Natural killer cell (primary cell): ENCODE results near the gene NDP. TPM values are rescaled to one million over a fixed set of nuclear protein-coding genes. Genes with fewer than 3 reads are reported as not detected.

Experiments used
- ATAC-seq, 3 donors: fragments of 150-1000 bp in 2 of 3; fragments of 200-7000 bp in 1 of 3; cut with Tn5 transposase; 1 replicate in 1 of 3; 2 replicates in 2 of 3; pipeline ENCODE4 v1.10.0; 2021; ENCODE audit warnings: mild to moderate bottlenecking in 2 of 3, moderate library complexity in 2 of 3
- DNase-seq, 2 donors: peaks; one replicate each; pipeline versions ENCODE4 v3.0.0 to v3.0.0-alpha.2; 2013 to 2021; ENCODE audit warnings: mixed read lengths in 1 of 2
- H3K27ac ChIP-seq: one replicate; pipeline ENCODE4 v1.5.1; 2013; ENCODE audit warnings: mild to moderate bottlenecking, low read length
- H3K27me3 ChIP-seq: one replicate; pipeline ENCODE4 v1.6.1; 2013; ENCODE audit warnings: low read length; ENCODE audit not compliant: control insufficient read depth, insufficient read depth
- H3K36me3 ChIP-seq: one replicate; pipeline ENCODE4 v1.6.1; 2013; ENCODE audit warnings: low read length; ENCODE audit not compliant: control insufficient read depth, insufficient read depth
- H3K4me1 ChIP-seq: one replicate; pipeline ENCODE4 v1.6.1; 2013; ENCODE audit warnings: low read length; ENCODE audit not compliant: control insufficient read depth, insufficient read depth
- H3K4me3 ChIP-seq: one replicate; pipeline ENCODE4 v1.5.1; 2013; ENCODE audit warnings: low read length
- H3K9me3 ChIP-seq: one replicate; pipeline ENCODE4 v1.6.1; 2013; ENCODE audit warnings: low read length; ENCODE audit not compliant: control insufficient read depth, insufficient read depth
- H3K27ac Mint-ChIP-seq, 2 donors: one replicate each; pipeline ENCODE4 v1.8.0; 2022; ENCODE audit warnings: mild to moderate bottlenecking in 2 of 2, mixed read lengths in 2 of 2, moderate library complexity in 1 of 2
- H3K27me3 Mint-ChIP-seq, 2 donors: one replicate each; pipeline ENCODE4 v1.8.0; 2022; ENCODE audit warnings: low read depth in 2 of 2, mixed read lengths in 2 of 2
- H3K36me3 Mint-ChIP-seq: one replicate; pipeline ENCODE4 v1.8.0; 2022; ENCODE audit warnings: mixed read lengths
- H3K4me1 Mint-ChIP-seq, 2 donors: one replicate each; pipeline ENCODE4 v1.8.0; 2022; ENCODE audit warnings: mixed read lengths in 2 of 2
- H3K4me3 Mint-ChIP-seq: one replicate; pipeline ENCODE4 v1.8.0; 2022; ENCODE audit warnings: mild to moderate bottlenecking, moderate library complexity, mixed read lengths
- H3K9me3 Mint-ChIP-seq, 2 donors: one replicate each; pipeline ENCODE4 v1.8.0; 2022; ENCODE audit warnings: mixed read lengths in 2 of 2
- CTCF ChIP-seq: fragments of 200-600 bp; IDR thresholded peaks from one replicate; pipeline ENCODE4 v1.8.0; 2022; ENCODE audit warnings: antibody characterized with exemption
- WGBS: methylation state at CpG from one replicate; pipeline ENCODE4 v1.1.7; 2013; ENCODE audit warnings: missing lambda C conversion rate; ENCODE audit not compliant: insufficient coverage; 5-methylcytosine and 5-hydroxymethylcytosine counted together
- intact Hi-C: fragments of 100-400 bp; cut with micrococcal nuclease; formaldehyde crosslinking; loops from one replicate; pipeline ENCODE4 v1.14.2; 2022
- total RNA-seq, 4 donors: library from RNA; stranded (reverse); fragments of 120-200 nt in 1 of 4; gene quantifications; one replicate each; pipeline versions ENCODE4 v1.2.3 to v1.2.4, GENCODE V29; 2013 to 2022

Gene NDP
- total RNA-seq, 3 donors from 2014 or later (not counting 1 experiment from before 2014, with no cell fraction given): not detected

DNA sequence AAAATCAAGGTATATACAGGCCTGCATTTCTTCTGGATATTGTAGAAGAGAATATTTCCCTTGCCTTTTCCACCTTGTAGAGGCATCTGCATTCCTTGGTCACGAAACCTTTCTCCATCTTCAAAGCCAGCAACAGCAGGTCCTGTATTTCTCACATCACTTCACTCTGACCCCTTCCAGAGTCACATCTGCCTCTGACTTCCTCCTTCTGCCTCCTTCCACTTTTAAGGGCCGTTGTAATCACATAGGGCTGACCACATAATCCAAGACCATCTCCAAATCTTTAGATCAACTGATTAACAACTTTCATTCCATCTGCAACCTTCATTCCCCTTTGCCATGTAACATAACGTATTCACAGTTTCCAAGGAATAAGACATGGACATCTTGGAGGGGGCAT lies 38.3 kb upstream of the NDP start:
- Mint-ChIP-seq H3K27ac (peak overlapping the region in 1 of 2 donors; percentile 62), H3K4me3 (no peak overlapping the region), H3K4me1 (peaks cover 26 to 30% of the 10 kb centered on the region in 2 donors), H3K36me3 (no peaks in the 10 kb centered on the region), H3K27me3 (peaks cover 8 to 40% of the 10 kb centered on the region in 2 donors), H3K9me3 (no peaks in the 10 kb centered on the region)
- Histone ChIP-seq H3K27me3 (peaks cover 2% of the 10 kb centered on the region), H3K9me3 (no peaks in the 10 kb centered on the region), H3K4me1 (peaks cover 6% of the 10 kb centered on the region), H3K27ac (no peak overlapping the region), H3K4me3 (no peak overlapping the region), H3K36me3 (no peaks in the 10 kb centered on the region)
- WGBS: 65% methylated on average over 3 of the region's 3 CpGs
- ATAC-seq (no peak), DNase-seq (no peak)
- TF ChIP-seq CTCF: no peak
- intact Hi-C loops: no loop called here

DNA sequence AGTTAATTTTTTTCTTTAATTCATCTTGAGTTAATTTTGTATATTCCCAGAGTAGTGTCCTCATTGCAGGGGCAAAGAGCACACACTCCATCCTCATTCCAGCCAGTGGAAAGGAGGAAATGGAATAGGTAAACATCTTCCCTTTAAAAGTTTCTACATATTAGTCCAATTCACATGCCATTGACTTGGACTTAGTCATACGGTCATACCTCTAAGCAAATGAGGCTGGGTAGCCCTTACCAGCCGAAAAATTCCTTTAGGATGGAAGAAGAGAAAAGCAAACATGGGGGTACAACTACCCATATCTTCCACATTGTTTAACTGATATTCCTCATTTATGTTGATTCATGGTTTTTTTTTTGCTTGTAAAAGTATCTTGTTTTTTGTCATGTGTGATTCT lies 37.4 kb upstream of the NDP start:
- H3K4me3 ChIP-seq: no peak overlapping the region
- Mint-ChIP-seq H3K27me3 (peaks cover 8 to 40% of the 10 kb centered on the region in 2 donors), H3K27ac (no peak overlapping the region), H3K4me3 (no peak overlapping the region), H3K9me3 (no peaks in the 10 kb centered on the region), H3K4me1 (peaks cover 26 to 30% of the 10 kb centered on the region in 2 donors), H3K36me3 (no peaks in the 10 kb centered on the region)
- intact Hi-C loops: no loop called here
- no peaks in the 10 kb centered on the region for H3K36me3 ChIP-seq
- H3K4me1 ChIP-seq: peaks cover 6% of the 10 kb centered on the region
- DNase-seq: no peak
- TF ChIP-seq CTCF: no peak
- no peak for ATAC-seq
- H3K9me3 ChIP-seq: no peaks in the 10 kb centered on the region
- no peak overlapping the region for H3K27ac ChIP-seq
- peaks cover 2% of the 10 kb centered on the region for H3K27me3 ChIP-seq
- no CpG with 5 or more reads among the region's 2 CpGs for WGBS

- Mint-ChIP-seq H3K27me3 (peaks cover 2 to 19% of the 10 kb centered on the region in 2 donors), H3K9me3 (no peaks in the 10 kb centered on the region), H3K4me1 (no peaks in the 10 kb centered on the region), H3K27ac (no peak overlapping the region), H3K36me3 (no peaks in the 10 kb centered on the region), H3K4me3 (no peak overlapping the region)
- TF ChIP-seq CTCF: no peak
- DNase-seq (no peak), ATAC-seq (no peak)
- H3K27me3 ChIP-seq: no peaks in the 10 kb centered on the region
- no peaks in the 10 kb centered on the region for H3K4me1 ChIP-seq
- no peaks in the 10 kb centered on the region for H3K9me3 ChIP-seq
- 100% methylated on average over 1 of the region's 1 CpG for WGBS
- no peak overlapping the region for H3K27ac ChIP-seq
- H3K36me3 ChIP-seq: no peaks in the 10 kb centered on the region
- no peak overlapping the region for H3K4me3 ChIP-seq
- intact Hi-C loops: no loop called here
These were observed 32.9 kb upstream of the NDP start for GRCh38 chrX:44006081-44006480.

GRCh38 chrX:44003975-44004374 lies 30.8 kb upstream of the NDP start:
- Histone ChIP-seq H3K27me3 (no peaks in the 10 kb centered on the region), H3K4me3 (no peak overlapping the region), H3K4me1 (no peaks in the 10 kb centered on the region), H3K36me3 (no peaks in the 10 kb centered on the region), H3K27ac (no peak overlapping the region), H3K9me3 (no peaks in the 10 kb centered on the region)
- Mint-ChIP-seq H3K4me3 (no peak overlapping the region), H3K4me1 (no peaks in the 10 kb centered on the region), H3K9me3 (no peaks in the 10 kb centered on the region), H3K36me3 (no peaks in the 10 kb centered on the region), H3K27me3 (peaks cover 3 to 23% of the 10 kb centered on the region in 2 donors), H3K27ac (no peak overlapping the region)
- no peak for DNase-seq
- intact Hi-C loops: no loop called here
- WGBS: no CpG with 5 or more reads among the region's 3 CpGs
- no peak for ATAC-seq
- TF ChIP-seq CTCF: no peak
